ENCODE results near the gene METTL25B. TPM values are rescaled to one million over a fixed set of nuclear protein-coding genes. Genes with fewer than 3 reads are reported as not detected.

The METTL25B gene
- total RNA-seq, 1 donor from 2014 or later: 56.7 TPM

- TF ChIP-seq CTCF (IDR thresholded peaks at IDR 0.05): no peak
- Mint-ChIP-seq H3K9me3 (no peaks in the 10 kb centered on the region), H3K4me3 (no peak overlapping the region), H3K36me3 (ENCODE audit: low read depth) (no peaks in the 10 kb centered on the region), H3K27ac (no peak overlapping the region), H3K27me3 (peaks cover 64% of the 10 kb centered on the region), H3K4me1 (peaks cover 18% of the 10 kb centered on the region)
- no peak for ATAC-seq (ENCODE audit: low read depth)
- no peak for DNase-seq
- intact Hi-C loops (cut with micrococcal nuclease): no loop called here
- ChIA-PET POLR2A (no interaction called here), CTCF (no interaction called here)
These were observed 34.2 kb upstream of the METTL25B start for GRCh38 chr1:156693848-156694689.

- H3K27me3 Mint-ChIP-seq: peaks cover 64% of the 10 kb centered on the region
- no peak for DNase-seq
- no peak overlapping the region for H3K27ac Mint-ChIP-seq
- intact Hi-C loops (cut with micrococcal nuclease): no loop called here
- no peak for TF ChIP-seq CTCF (IDR thresholded peaks at IDR 0.05)
- no peak overlapping the region for H3K4me3 Mint-ChIP-seq
- no peak for ATAC-seq (ENCODE audit: low read depth)
- no peaks in the 10 kb centered on the region for H3K36me3 Mint-ChIP-seq (ENCODE audit: low read depth)
- CTCF ChIA-PET: no interaction called here
- POLR2A ChIA-PET: no interaction called here
- peaks cover 13% of the 10 kb centered on the region for H3K4me1 Mint-ChIP-seq
- no peaks in the 10 kb centered on the region for H3K9me3 Mint-ChIP-seq
These were observed 33.6 kb upstream of the METTL25B start for GRCh38 chr1:156694690-156694962.

- ChIA-PET POLR2A (no interaction called here), CTCF (no interaction called here)
- H3K4me1 Mint-ChIP-seq: peaks cover 12% of the 10 kb centered on the region
- no peaks in the 10 kb centered on the region for H3K9me3 Mint-ChIP-seq
- TF ChIP-seq CTCF (IDR thresholded peaks at IDR 0.05): no peak
- DNase-seq (no peak), ATAC-seq (ENCODE audit: low read depth) (no peak)
- no peak overlapping the region for H3K27ac Mint-ChIP-seq
- no peak overlapping the region for H3K4me3 Mint-ChIP-seq
- peaks cover 59% of the 10 kb centered on the region for H3K27me3 Mint-ChIP-seq
- intact Hi-C loops (cut with micrococcal nuclease): no loop called here
- H3K36me3 Mint-ChIP-seq (ENCODE audit: low read depth): no peaks in the 10 kb centered on the region
These were observed 31.5 kb upstream of the METTL25B start for GRCh38 chr1:156696755-156697154.

- DNase-seq: no peak
- Mint-ChIP-seq H3K4me1 (peaks cover 5% of the 10 kb centered on the region), H3K9me3 (no peaks in the 10 kb centered on the region), H3K4me3 (no peak overlapping the region), H3K27me3 (peaks cover 52% of the 10 kb centered on the region), H3K27ac (no peak overlapping the region), H3K36me3 (ENCODE audit: low read depth) (no peaks in the 10 kb centered on the region)
- TF ChIP-seq CTCF (IDR thresholded peaks at IDR 0.05): no peak
- no peak for ATAC-seq (ENCODE audit: low read depth)
- intact Hi-C loops (cut with micrococcal nuclease): no loop called here
- POLR2A ChIA-PET: no interaction called here
- CTCF ChIA-PET: no interaction called here
These were observed 30.8 kb upstream of the METTL25B start for GRCh38 chr1:156697481-156697880.

GRCh38 chr1:156698995-156699394 is 29.3 kb upstream of the METTL25B start:
- Mint-ChIP-seq H3K4me1 (peaks cover 2% of the 10 kb centered on the region), H3K9me3 (no peaks in the 10 kb centered on the region), H3K27me3 (peaks cover 49% of the 10 kb centered on the region), H3K4me3 (no peak overlapping the region), H3K36me3 (ENCODE audit: low read depth) (no peaks in the 10 kb centered on the region), H3K27ac (no peak overlapping the region)
- ChIA-PET POLR2A (no interaction called here), CTCF (interaction anchor here (1.7 kb wide), 1 partner anchor 9 kb away, joined by 5 read pairs; no protein-coding TSS in a partner anchor)
- no peak for TF ChIP-seq CTCF (IDR thresholded peaks at IDR 0.05)
- intact Hi-C loops (cut with micrococcal nuclease): no loop called here
- ATAC-seq (ENCODE audit: low read depth): no peak
- no peak for DNase-seq

Measured in activated B cell treated with CpG ODN at 0.5 μM for 24 hours (primary cell).